H9 (cell line): ENCODE results near the gene TOR1B. TPM values are rescaled to one million over a fixed set of nuclear protein-coding genes. Genes with fewer than 3 reads are reported as not detected.
"Not testable (repeated sequence)": the region's sequence is repeated elsewhere in the genome, so short reads cannot be mapped to it uniquely, and the experiment has no call there.

ENCODE experiments used
- DNase-seq: peaks from one replicate; pipeline ENCODE4 v3.0.0-alpha.2; 2017
- H2AFZ ChIP-seq: one replicate; pipeline ENCODE4 v1.6.1; 2013; ENCODE audit warnings: mild to moderate bottlenecking, low read length, control low read depth, moderate library complexity
- H2AK5ac ChIP-seq: 2 replicates; pipeline ENCODE4 v1.6.1; 2013; ENCODE audit warnings: low read length, control low read depth, mixed read lengths; ENCODE audit not compliant: insufficient read length
- H2BK120ac ChIP-seq: one replicate; pipeline ENCODE4 v1.6.1; 2013; ENCODE audit warnings: low read depth, mild to moderate bottlenecking, low read length, control low read depth, inconsistent platforms; ENCODE audit not compliant: poor library complexity, severe bottlenecking
- H2BK12ac ChIP-seq: 2 replicates; pipeline ENCODE4 v1.6.1; 2013; ENCODE audit warnings: low read length, control low read depth, mixed read lengths, low read depth; ENCODE audit not compliant: insufficient read length
- H2BK15ac ChIP-seq: 2 replicates; pipeline ENCODE4 v1.6.1; 2013; ENCODE audit warnings: low read depth, low read length, control low read depth
- H2BK20ac ChIP-seq: one replicate; pipeline ENCODE4 v1.6.1; 2013; ENCODE audit warnings: low read depth, mild to moderate bottlenecking, low read length, control low read depth, inconsistent platforms; ENCODE audit not compliant: poor library complexity, severe bottlenecking
- H2BK5ac ChIP-seq: 2 replicates; pipeline ENCODE4 v1.6.1; 2013; ENCODE audit warnings: low read length, control low read depth, mixed read lengths; ENCODE audit not compliant: insufficient read length
- H3K14ac ChIP-seq: 2 replicates; pipeline ENCODE4 v1.6.1; 2013; ENCODE audit warnings: low read length, control low read depth; ENCODE audit not compliant: insufficient read depth
- H3K18ac ChIP-seq: 2 replicates; pipeline ENCODE4 v1.6.1; 2013; ENCODE audit warnings: low read depth, mild to moderate bottlenecking, mixed read lengths, low read length, control low read depth; ENCODE audit not compliant: insufficient read length
- H3K23ac ChIP-seq: 2 replicates; pipeline ENCODE4 v1.6.1; 2013; ENCODE audit warnings: low read length, control low read depth, mixed read lengths, low read depth; ENCODE audit not compliant: insufficient read length
- H3K23me2 ChIP-seq: 2 replicates; pipeline ENCODE4 v1.6.1; 2013; ENCODE audit warnings: low read depth, mild to moderate bottlenecking, mixed read lengths, low read length, control low read depth; ENCODE audit not compliant: insufficient read length, poor library complexity, severe bottlenecking
- H3K27ac ChIP-seq: 2 replicates; pipeline ENCODE4 v1.5.1; 2013; ENCODE audit warnings: low read length, control low read depth, mixed read lengths, low read depth; ENCODE audit not compliant: insufficient read length
- H3K27me3 ChIP-seq: 2 replicates; pipeline ENCODE4 v1.6.1; 2013; ENCODE audit warnings: low read length, control low read depth, inconsistent platforms; ENCODE audit not compliant: insufficient read depth
- H3K4ac ChIP-seq: 2 replicates; pipeline ENCODE4 v1.6.1; 2013; ENCODE audit warnings: low read depth, mild to moderate bottlenecking, control low read depth, inconsistent platforms, low read length, moderate library complexity
- H3K4me1 ChIP-seq: 2 replicates; pipeline ENCODE4 v1.6.1; 2013; ENCODE audit warnings: low read length, control low read depth, inconsistent platforms; ENCODE audit not compliant: insufficient read depth
- H3K4me2 ChIP-seq: 2 replicates; pipeline ENCODE4 v1.6.1; 2013; ENCODE audit warnings: low read length, control low read depth, mixed read lengths; ENCODE audit not compliant: insufficient read length, insufficient read depth
- H3K56ac ChIP-seq: 2 replicates; pipeline ENCODE4 v1.6.1; 2013; ENCODE audit warnings: low read depth, mild to moderate bottlenecking, mixed read lengths, low read length, control low read depth; ENCODE audit not compliant: insufficient read length
- H3K79me1 ChIP-seq: 2 replicates; pipeline ENCODE4 v1.6.1; 2013; ENCODE audit warnings: low read depth, mild to moderate bottlenecking, moderate library complexity, low read length, control low read depth, inconsistent platforms; ENCODE audit not compliant: insufficient read depth, poor library complexity, severe bottlenecking
- H3K79me2 ChIP-seq: 2 replicates; pipeline ENCODE4 v1.6.1; 2013; ENCODE audit warnings: low read length, control low read depth, inconsistent platforms; ENCODE audit not compliant: insufficient read depth
- H3K9ac ChIP-seq: 2 replicates; pipeline ENCODE4 v1.6.1; 2013; ENCODE audit warnings: low read length, control low read depth, mixed read lengths; ENCODE audit not compliant: insufficient read length; ENCODE audit errors: extremely low read depth
- H3K9me3 ChIP-seq: one replicate; pipeline ENCODE4 v1.6.1; 2013; ENCODE audit warnings: low read depth, low read length, inconsistent platforms; ENCODE audit not compliant: control insufficient read depth
- H3T11ph ChIP-seq: one replicate; pipeline ENCODE4 v1.6.1; 2013; ENCODE audit warnings: mild to moderate bottlenecking, low read length, control low read depth, inconsistent platforms
- H4K20me1 ChIP-seq: one replicate; pipeline ENCODE4 v1.6.1; 2013; ENCODE audit not compliant: control insufficient read depth, insufficient read length, insufficient read depth
- H4K5ac ChIP-seq: 2 replicates; pipeline ENCODE4 v1.6.1; 2013; ENCODE audit warnings: low read depth, mild to moderate bottlenecking, mixed read lengths, low read length, control low read depth; ENCODE audit not compliant: insufficient read length
- H4K8ac ChIP-seq: replicated peaks from 2 replicates; pipeline ENCODE4 v1.6.1; 2013; ENCODE audit warnings: low read length, control low read depth, mixed read lengths, low read depth; ENCODE audit not compliant: insufficient read length
- H4K91ac ChIP-seq: 2 replicates; pipeline ENCODE4 v1.6.1; 2013; ENCODE audit warnings: low read depth, mild to moderate bottlenecking, moderate library complexity, mixed read lengths, low read length, control low read depth; ENCODE audit not compliant: insufficient read length
- H3K27ac Mint-ChIP-seq, 3 experiments: 2 replicates in 2 of 3; 3 replicates in 1 of 3; pipeline ENCODE4 v1.8.0; 2020 to 2021; ENCODE audit warnings: mixed read lengths in 3 of 3, mild to moderate bottlenecking in 1 of 3, moderate library complexity in 1 of 3
- H3K27me3 Mint-ChIP-seq: 2 replicates; pipeline ENCODE4 v1.8.0; 2021; ENCODE audit warnings: low read depth, mild to moderate bottlenecking, moderate library complexity, mixed read lengths
- H3K36me3 Mint-ChIP-seq, 3 experiments: 2 replicates in 2 of 3; 3 replicates in 1 of 3; pipeline ENCODE4 v1.8.0; 2020 to 2021; ENCODE audit warnings: low read depth in 3 of 3, mixed read lengths in 3 of 3; ENCODE audit not compliant: insufficient read depth in 1 of 3
- H3K4me1 Mint-ChIP-seq, 2 experiments: 2 replicates each; pipeline ENCODE4 v1.8.0; 2020; ENCODE audit warnings: mixed read lengths in 2 of 2
- H3K4me3 Mint-ChIP-seq, 2 experiments: 2 replicates in 1 of 2; 3 replicates in 1 of 2; pipeline ENCODE4 v1.8.0; 2020 to 2021; ENCODE audit warnings: mild to moderate bottlenecking in 2 of 2, mixed read lengths in 2 of 2, moderate library complexity in 1 of 2
- H3K9me3 Mint-ChIP-seq, 2 experiments: 2 replicates in 1 of 2; 3 replicates in 1 of 2; pipeline ENCODE4 v1.8.0; 2020; ENCODE audit warnings: mild to moderate bottlenecking in 2 of 2, mixed read lengths in 2 of 2, moderate library complexity in 1 of 2
- WGBS: extraction: QIAGEN DNeasy Blood & Tissue Kit; methylation state at CpG from one replicate; pipeline ENCODE4 v1.1.7; 2013; ENCODE audit warnings: missing lambda C conversion rate, low lambda C conversion rate, mixed read lengths; ENCODE audit not compliant: insufficient read length; ENCODE audit errors: extremely low coverage; 5-methylcytosine and 5-hydroxymethylcytosine counted together
- total RNA-seq: library from RNA; stranded (reverse); gene quantifications from 2 replicates; pipeline ENCODE4 v1.2.1, GENCODE V29; 2021
- TF ChIP-seq, protein P1 (sequence below): fragments of 200-600 bp; sonication (generic); conservative IDR thresholded peaks from 3 replicates; pipeline ENCODE4 v1.8.0; 2021; ENCODE audit warnings: antibody characterized with exemption, mild to moderate bottlenecking

TOR1B gene
- total RNA-seq, 1 experiment from 2014 or later: 18.1 TPM

DNA sequence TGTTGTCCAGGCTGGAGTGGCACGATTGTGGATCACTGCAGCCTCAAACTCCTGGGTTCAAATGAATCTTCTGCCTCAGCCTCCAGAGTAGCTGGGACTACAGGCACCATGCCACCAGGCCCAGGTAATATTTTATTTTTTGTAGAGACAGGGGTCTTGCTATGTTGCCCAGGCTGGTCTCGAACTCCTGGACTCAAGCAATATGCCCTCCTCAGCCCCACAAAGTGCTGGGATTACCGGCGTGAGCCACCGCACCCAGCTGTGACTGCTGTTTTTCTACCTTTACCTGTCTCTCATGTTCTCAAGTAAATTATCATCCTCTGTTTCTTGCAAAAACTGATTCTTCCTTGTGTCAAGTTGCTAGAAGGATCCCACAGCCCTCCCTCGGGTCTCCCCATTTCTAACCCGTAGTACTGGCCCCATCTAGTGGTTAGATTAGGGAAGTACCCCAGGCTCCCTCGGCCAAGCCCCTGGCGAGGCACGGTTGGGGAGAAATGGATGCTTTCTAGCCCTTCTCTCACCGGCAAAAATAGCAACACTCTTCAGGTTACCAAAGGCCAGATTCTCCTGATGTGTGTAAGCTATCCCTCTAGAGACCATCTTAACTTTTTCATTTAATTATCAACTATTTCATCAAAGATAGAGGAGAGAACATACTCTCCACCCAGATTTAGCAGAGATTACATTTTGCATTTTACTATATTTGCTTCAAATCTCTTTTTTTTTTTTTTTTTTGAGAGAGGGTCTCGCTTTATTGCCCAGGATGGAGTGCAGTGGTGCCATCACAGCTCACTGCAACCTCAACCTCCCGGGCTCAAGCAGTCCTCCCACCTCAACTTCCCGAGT, 19.2 kb upstream of the TOR1B start:
- Histone ChIP-seq H2AK5ac (no peak overlapping the region), H3K9ac (no peak overlapping the region), H2AFZ (no peak overlapping the region), H2BK5ac (no peak overlapping the region), H2BK15ac (no peak overlapping the region), H3K4me1 (no peaks in the 10 kb centered on the region), H2BK12ac (no peak overlapping the region), H3K27ac (no peak overlapping the region), H3K23ac (no peak overlapping the region), H3K27me3 (no peaks in the 10 kb centered on the region), H4K5ac (no peak overlapping the region), H2BK20ac (no peak overlapping the region), H2BK120ac (no peak overlapping the region), H3K14ac (no peak overlapping the region), H3K9me3 (no peaks in the 10 kb centered on the region), H4K8ac (no peak overlapping the region), H3K18ac (no peak overlapping the region), H3K79me2 (no peaks in the 10 kb centered on the region), H3K56ac (no peak overlapping the region), H3K79me1 (no peaks in the 10 kb centered on the region), H4K20me1 (no peaks in the 10 kb centered on the region), H3K4me2 (no peak overlapping the region), H4K91ac (no peak overlapping the region), H3T11ph (no peak overlapping the region), H3K4ac (no peak overlapping the region), H3K23me2 (no peaks in the 10 kb centered on the region)
- no CpG with 5 or more reads among the region's 14 CpGs for WGBS
- Mint-ChIP-seq H3K27ac (peak overlapping the region in 1 of 3 experiments; percentile 33; a peak in 3 of 7 replicates), H3K27me3 (peaks cover 32% of the 10 kb centered on the region), H3K4me1 (peaks cover 2% of the 10 kb centered on the region in 2 experiments; a peak in 2 of 4 replicates), H3K4me3 (no peak overlapping the region; a peak in 1 of 5 replicates), H3K36me3 (no peaks in the 10 kb centered on the region), H3K9me3 (no peaks in the 10 kb centered on the region; a peak in 1 of 5 replicates)
- peak; percentile 81 for DNase-seq
- TF ChIP-seq, protein P1, sequence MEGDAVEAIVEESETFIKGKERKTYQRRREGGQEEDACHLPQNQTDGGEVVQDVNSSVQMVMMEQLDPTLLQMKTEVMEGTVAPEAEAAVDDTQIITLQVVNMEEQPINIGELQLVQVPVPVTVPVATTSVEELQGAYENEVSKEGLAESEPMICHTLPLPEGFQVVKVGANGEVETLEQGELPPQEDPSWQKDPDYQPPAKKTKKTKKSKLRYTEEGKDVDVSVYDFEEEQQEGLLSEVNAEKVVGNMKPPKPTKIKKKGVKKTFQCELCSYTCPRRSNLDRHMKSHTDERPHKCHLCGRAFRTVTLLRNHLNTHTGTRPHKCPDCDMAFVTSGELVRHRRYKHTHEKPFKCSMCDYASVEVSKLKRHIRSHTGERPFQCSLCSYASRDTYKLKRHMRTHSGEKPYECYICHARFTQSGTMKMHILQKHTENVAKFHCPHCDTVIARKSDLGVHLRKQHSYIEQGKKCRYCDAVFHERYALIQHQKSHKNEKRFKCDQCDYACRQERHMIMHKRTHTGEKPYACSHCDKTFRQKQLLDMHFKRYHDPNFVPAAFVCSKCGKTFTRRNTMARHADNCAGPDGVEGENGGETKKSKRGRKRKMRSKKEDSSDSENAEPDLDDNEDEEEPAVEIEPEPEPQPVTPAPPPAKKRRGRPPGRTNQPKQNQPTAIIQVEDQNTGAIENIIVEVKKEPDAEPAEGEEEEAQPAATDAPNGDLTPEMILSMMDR: peak; percentile 96

DNA sequence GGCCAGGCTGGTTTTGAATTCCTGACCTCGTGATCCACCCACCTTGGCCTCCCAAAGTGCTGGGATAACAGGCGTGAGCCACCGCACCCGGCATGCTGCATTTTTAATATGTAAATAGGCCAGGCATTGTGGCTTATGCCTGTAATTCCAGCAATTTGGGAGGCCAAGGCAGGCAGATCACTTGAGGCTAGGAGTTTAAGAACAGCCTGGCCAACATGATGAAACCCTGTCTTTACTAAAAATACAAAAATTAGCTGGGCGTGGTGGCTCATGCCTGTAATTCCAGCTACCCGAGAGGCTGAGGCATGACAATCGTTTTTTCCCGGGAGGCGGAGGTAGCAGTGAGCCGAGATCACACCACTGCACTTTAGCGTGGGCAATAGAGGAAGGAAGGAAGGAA, 18.0 kb upstream of the TOR1B start:
- H2BK15ac ChIP-seq, H2BK20ac ChIP-seq, H3K36me3 Mint-ChIP-seq, H3K4me3 Mint-ChIP-seq, H3K4me1 ChIP-seq, H3K18ac ChIP-seq, H4K91ac ChIP-seq, H4K20me1 ChIP-seq, H3K23me2 ChIP-seq, H3K9me3 Mint-ChIP-seq, H3K9ac ChIP-seq, H4K8ac ChIP-seq, H2BK5ac ChIP-seq, H3K27me3 ChIP-seq, H3K56ac ChIP-seq, H2BK12ac ChIP-seq, H3K4ac ChIP-seq, H3K79me2 ChIP-seq, H3K79me1 ChIP-seq, H2AK5ac ChIP-seq, H2BK120ac ChIP-seq, H3T11ph ChIP-seq, DNase-seq, H3K4me1 Mint-ChIP-seq, H3K14ac ChIP-seq, H3K23ac ChIP-seq, H4K5ac ChIP-seq, H3K9me3 ChIP-seq, H3K4me2 ChIP-seq, H3K27ac ChIP-seq, H2AFZ ChIP-seq: not testable (repeated sequence)
- Mint-ChIP-seq H3K27me3 (peaks cover 27% of the 10 kb centered on the region), H3K27ac (peak overlapping the region in 1 of 3 experiments; percentile 7; a peak in 1 of 7 replicates)
- no CpG with 5 or more reads among the region's 11 CpGs for WGBS
